ENCODE results near the gene STKLD1.

DNA sequence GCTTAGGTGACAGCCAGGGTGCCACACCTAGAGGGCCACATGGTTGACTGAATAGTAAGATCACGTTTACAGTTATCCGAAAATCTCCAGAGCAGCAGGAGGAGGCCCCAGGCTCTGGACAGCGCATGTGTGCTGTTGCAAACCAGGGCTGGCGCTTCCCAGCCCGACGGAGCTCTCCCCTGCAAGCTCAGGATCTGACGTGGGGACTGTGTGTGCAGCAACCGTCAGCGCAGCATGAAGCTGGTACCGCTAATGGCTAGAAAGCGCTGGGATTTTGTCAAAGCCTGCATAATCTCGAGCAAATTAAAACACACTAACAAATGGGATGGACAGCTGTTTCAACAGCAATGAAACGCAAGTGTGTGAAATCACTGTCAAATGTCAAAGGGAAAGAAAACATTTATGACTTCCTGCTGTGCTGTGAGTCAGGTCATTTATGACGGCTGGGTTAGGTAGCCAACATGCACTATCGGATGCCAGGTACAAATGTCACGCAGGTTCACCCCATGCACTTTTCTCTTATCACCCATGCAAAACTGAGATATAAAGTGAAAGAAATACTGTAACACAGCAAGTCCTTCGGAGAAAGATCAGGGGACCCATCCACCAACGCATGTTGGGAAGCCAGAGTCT is 7.8 kb upstream of the STKLD1 start:
- TF ChIP-seq, protein P1, sequence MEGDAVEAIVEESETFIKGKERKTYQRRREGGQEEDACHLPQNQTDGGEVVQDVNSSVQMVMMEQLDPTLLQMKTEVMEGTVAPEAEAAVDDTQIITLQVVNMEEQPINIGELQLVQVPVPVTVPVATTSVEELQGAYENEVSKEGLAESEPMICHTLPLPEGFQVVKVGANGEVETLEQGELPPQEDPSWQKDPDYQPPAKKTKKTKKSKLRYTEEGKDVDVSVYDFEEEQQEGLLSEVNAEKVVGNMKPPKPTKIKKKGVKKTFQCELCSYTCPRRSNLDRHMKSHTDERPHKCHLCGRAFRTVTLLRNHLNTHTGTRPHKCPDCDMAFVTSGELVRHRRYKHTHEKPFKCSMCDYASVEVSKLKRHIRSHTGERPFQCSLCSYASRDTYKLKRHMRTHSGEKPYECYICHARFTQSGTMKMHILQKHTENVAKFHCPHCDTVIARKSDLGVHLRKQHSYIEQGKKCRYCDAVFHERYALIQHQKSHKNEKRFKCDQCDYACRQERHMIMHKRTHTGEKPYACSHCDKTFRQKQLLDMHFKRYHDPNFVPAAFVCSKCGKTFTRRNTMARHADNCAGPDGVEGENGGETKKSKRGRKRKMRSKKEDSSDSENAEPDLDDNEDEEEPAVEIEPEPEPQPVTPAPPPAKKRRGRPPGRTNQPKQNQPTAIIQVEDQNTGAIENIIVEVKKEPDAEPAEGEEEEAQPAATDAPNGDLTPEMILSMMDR (conservative IDR thresholded peaks at IDR 0.05 in 1 of 2, IDR thresholded peaks at IDR 0.05 in 1 of 2; ENCODE audit: extremely low read depth in 1 of 2, insufficient read depth in 1 of 2, low read depth in 1 of 2, low read length in 2 of 2) = no peak
- no peak for TF ChIP-seq EZH2 (IDR thresholded peaks at IDR 0.05; ENCODE audit: borderline replicate concordance, low read length)

All from mammary epithelial cell (primary cell).